Measurements from ENCODE around the gene NR1I3.
"Not testable (repeated sequence)": the region's sequence is repeated elsewhere in the genome, so short reads cannot be mapped to it uniquely, and the experiment has no call there.

The NR1I3 gene

GRCh38 chr1:161225534-161226319, 12.3 kb downstream of the NR1I3 start, which contains the start of gene TOMM40L:
Gene TOMM40L, plus strand, starts transcription at chr1:161226060. Its CDS starts 430 bp downstream, at chr1:161226490.
- DNase-seq (ENCODE audit: insufficient read length) (peak; percentile 85), FAIRE-seq (peak; percentile 95)
- TF ChIP-seq TAF1 (IDR thresholded peaks at IDR 0.05; ENCODE audit: borderline replicate concordance, low read depth, low read length) = peak; percentile 64; the same call in 1 of the 2 replicates
- TF ChIP-seq POLR2AphosphoS5 (IDR thresholded peaks at IDR 0.05; ENCODE audit: low read depth, low read length) = no peak
- TF ChIP-seq POLR2A (IDR thresholded peaks at IDR 0.05; ENCODE audit: low read depth, low read length) = 0 out of 2 replicates have a peak, but pooled peaks have one; percentile 40

GRCh38 chr1:161225178-161225533, 12.8 kb downstream of the NR1I3 start:
- no peak for DNase-seq (ENCODE audit: insufficient read length)
- TF ChIP-seq POLR2AphosphoS5 (IDR thresholded peaks at IDR 0.05; ENCODE audit: low read depth, low read length) (no peak), POLR2A (IDR thresholded peaks at IDR 0.05; ENCODE audit: low read depth, low read length) (no peak)
- no peak for FAIRE-seq

- FAIRE-seq; DNase-seq (ENCODE audit: insufficient read length): not testable (repeated sequence)
Observed at GRCh38 chr1:161224695-161225087, 13.3 kb downstream of the NR1I3 start.

GRCh38 chr1:161223805-161224694, 14.0 kb downstream of the NR1I3 start:
- TF ChIP-seq POLR2A (IDR thresholded peaks at IDR 0.05; ENCODE audit: low read depth, low read length) = no peak
- DNase-seq (ENCODE audit: insufficient read length) = no peak
- FAIRE-seq = no peak

- TF ChIP-seq TAF1 (IDR thresholded peaks at IDR 0.05; ENCODE audit: borderline replicate concordance, low read depth, low read length) = no peak
- TF ChIP-seq POLR2A (IDR thresholded peaks at IDR 0.05; ENCODE audit: low read depth, low read length) = no peak
- TF ChIP-seq POLR2AphosphoS5 (IDR thresholded peaks at IDR 0.05; ENCODE audit: low read depth, low read length) = no peak
- no peak for DNase-seq (ENCODE audit: insufficient read length)
- no peak for FAIRE-seq
Observed at GRCh38 chr1:161222175-161223019, 15.6 kb downstream of the NR1I3 start.

- TF ChIP-seq TAF1 (IDR thresholded peaks at IDR 0.05; ENCODE audit: borderline replicate concordance, low read depth, low read length) = no peak
- TF ChIP-seq POLR2AphosphoS5 (IDR thresholded peaks at IDR 0.05; ENCODE audit: low read depth, low read length) = no peak
- TF ChIP-seq POLR2A (IDR thresholded peaks at IDR 0.05; ENCODE audit: low read depth, low read length) = no peak
- no peak for FAIRE-seq
- DNase-seq (ENCODE audit: insufficient read length) = no peak
Observed at GRCh38 chr1:161220002-161220401, 18.0 kb downstream of the NR1I3 start.

GRCh38 chr1:161219078-161219892, 18.7 kb downstream of the NR1I3 start:
- DNase-seq (ENCODE audit: insufficient read length) (no peak), FAIRE-seq (no peak)
- TF ChIP-seq POLR2A (IDR thresholded peaks at IDR 0.05; ENCODE audit: low read depth, low read length) (no peak), TAF1 (IDR thresholded peaks at IDR 0.05; ENCODE audit: borderline replicate concordance, low read depth, low read length) (no peak), POLR2AphosphoS5 (IDR thresholded peaks at IDR 0.05; ENCODE audit: low read depth, low read length) (no peak)

GRCh38 chr1:161218301-161219077, 19.5 kb downstream of the NR1I3 start:
- FAIRE-seq (no peak), DNase-seq (ENCODE audit: insufficient read length) (no peak)
- TF ChIP-seq TAF1 (IDR thresholded peaks at IDR 0.05; ENCODE audit: borderline replicate concordance, low read depth, low read length) = no peak

GRCh38 chr1:161217831-161218230, 20.2 kb downstream of the NR1I3 start:
- TF ChIP-seq TAF1 (IDR thresholded peaks at IDR 0.05; ENCODE audit: borderline replicate concordance, low read depth, low read length) (no peak), POLR2A (IDR thresholded peaks at IDR 0.05; ENCODE audit: low read depth, low read length) (no peak), POLR2AphosphoS5 (IDR thresholded peaks at IDR 0.05; ENCODE audit: low read depth, low read length) (no peak)
- FAIRE-seq (no peak), DNase-seq (ENCODE audit: insufficient read length) (no peak)

GRCh38 chr1:161216945-161217712, 20.9 kb downstream of the NR1I3 start:
- no peak for TF ChIP-seq POLR2AphosphoS5 (IDR thresholded peaks at IDR 0.05; ENCODE audit: low read depth, low read length)
- no peak for TF ChIP-seq POLR2A (IDR thresholded peaks at IDR 0.05; ENCODE audit: low read depth, low read length)
- TF ChIP-seq TAF1 (IDR thresholded peaks at IDR 0.05; ENCODE audit: borderline replicate concordance, low read depth, low read length) = no peak
- peak; percentile 78 for FAIRE-seq

More at GRCh38 chr1:161216945-161217712, 20.9 kb downstream of the NR1I3 start:
- DNase-seq (ENCODE audit: insufficient read length) = no peak

Measured in GM12892 (cell line).